GM21619 (cell line): ENCODE data around the gene LPP.
"Not testable (repeated sequence)": the region's sequence is repeated elsewhere in the genome, so short reads cannot be mapped to it uniquely, and the experiment has no call there.

ENCODE experiments used
- ATAC-seq: cut with Tn5 transposase; IDR thresholded peaks from one replicate; pipeline ENCODE4 v1.9.1; 2021; ENCODE audit not compliant: unreplicated experiment

The LPP gene

DNA sequence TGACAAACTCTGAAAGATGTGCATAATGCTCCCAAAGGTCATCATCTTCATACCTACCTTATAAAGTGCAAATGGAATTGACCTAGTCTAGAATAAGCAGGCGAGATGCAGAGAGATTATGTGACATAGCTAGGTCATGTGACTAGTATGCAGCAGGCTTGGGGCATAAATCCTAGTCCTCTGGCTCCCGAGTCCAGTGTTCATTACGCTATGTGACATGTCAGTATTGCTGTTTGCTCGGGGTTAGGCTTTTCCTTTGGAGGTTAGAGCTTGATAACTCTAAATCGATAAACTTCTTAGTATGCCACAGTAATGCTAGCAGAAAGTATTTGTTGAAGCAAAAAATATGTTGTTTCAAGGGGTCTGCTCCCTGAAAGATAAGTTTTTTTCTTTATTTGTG, 536.1 kb downstream of the LPP start:
- ATAC-seq, result no peak

DNA sequence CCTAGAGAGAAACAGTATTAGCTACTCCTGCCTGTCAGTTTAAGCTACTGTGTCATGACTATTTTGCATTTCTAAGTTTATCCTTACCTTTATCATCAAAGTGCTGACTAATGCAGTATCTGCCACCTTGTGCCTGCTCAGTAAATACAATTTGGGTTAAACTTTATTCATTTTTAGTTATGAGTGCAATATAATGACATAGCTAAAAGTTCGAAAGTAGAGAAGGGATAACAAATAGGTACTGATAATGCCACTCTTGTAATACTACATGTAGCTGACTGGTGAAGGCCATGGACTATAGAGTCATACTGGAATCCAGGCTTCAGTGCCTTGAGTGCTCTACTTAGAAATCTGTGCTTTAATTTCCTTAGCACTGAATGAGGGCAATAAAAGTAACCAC, 537.0 kb downstream of the LPP start:
- ATAC-seq, result no peak

- ATAC-seq, result no peak
These were observed 537.7 kb downstream of the LPP start for GRCh38 chr3:188691665-188692064.

DNA sequence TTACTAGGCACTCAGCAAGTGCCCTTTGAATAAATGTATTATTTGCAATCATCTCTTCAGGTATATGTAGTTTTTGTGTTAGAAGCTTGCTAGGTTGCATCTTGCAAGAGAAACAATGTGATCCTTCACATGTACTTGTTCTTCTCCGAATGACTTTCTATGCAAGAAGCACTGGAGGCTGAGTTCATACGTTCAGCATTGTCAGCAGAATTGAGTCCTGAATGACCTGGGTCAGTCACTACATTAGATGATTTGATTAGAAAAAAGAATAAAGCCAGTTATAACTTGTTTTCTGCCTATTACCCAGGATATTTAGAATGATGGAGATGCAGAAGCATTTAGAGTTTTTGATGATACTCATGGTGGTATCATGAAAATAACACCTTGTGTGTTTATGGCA, 538.7 kb downstream of the LPP start:
- no peak for ATAC-seq

- ATAC-seq, result no peak
These were observed 539.5 kb downstream of the LPP start for GRCh38 chr3:188693435-188693834.

- ATAC-seq, result no peak
These were observed 541.3 kb downstream of the LPP start for GRCh38 chr3:188695241-188695640.

- peak; percentile 87 for ATAC-seq
These were observed 543.2 kb downstream of the LPP start for GRCh38 chr3:188697127-188697526.

DNA sequence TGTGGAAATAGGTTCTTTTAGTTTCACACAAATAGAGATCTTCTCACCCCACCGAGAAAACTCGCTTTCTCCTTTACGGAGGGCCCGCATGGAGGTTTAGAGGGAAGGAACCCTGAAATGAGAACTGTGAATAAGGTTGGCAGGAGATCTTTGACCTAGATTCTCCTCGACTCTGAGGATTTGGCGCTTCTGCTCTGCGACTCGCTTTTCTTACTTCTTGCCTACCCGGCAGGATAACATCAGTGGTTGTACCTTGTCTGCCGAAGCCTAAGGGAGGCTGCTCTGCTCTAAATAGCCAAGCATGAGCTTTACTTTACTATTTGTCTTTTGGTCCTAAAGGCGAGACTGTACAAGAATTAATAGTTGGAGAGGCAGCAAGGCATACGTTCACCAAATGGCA, 544.5 kb downstream of the LPP start:
- no peak for ATAC-seq

DNA sequence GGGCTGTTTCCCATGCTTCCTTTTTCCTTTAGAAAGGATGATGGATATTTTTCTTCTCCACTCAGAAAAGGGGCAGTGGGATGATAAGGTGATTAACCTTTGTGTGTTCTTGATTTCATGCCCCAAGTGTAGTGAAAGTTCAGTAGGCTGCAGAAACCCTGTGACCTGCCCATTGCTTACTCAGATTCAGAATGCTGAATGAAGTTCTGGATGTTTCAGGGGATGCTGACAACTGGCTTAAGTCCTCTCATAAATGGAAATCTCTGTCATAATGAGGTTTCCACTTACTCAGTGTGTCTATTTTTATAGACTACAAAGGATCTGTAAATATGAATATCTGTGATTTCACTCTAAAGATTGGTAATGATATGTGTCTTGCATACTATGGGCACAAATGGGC, 546.5 kb downstream of the LPP start:
- ATAC-seq, result no peak

DNA sequence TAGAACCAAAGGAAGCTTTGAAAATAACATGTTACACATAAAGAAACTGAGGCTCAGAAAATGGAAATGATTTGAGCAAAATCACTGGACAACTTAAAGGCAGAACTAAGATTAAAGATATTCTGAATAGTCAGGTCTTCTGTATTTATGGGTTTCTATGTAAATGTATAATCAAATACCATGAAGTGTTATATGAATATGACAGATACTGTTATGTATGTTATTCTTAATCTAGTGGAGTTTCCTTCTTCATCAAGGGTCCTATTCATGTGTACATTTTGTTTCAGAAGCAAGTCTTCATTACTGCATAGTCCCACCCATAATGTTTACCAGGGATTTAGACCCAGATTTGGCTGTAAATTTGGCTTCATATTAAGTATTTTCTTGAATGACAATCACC, 547.0 kb downstream of the LPP start:
- no peak for ATAC-seq

- ATAC-seq, result no peak
These were observed 547.6 kb downstream of the LPP start for GRCh38 chr3:188701485-188701969.

DNA sequence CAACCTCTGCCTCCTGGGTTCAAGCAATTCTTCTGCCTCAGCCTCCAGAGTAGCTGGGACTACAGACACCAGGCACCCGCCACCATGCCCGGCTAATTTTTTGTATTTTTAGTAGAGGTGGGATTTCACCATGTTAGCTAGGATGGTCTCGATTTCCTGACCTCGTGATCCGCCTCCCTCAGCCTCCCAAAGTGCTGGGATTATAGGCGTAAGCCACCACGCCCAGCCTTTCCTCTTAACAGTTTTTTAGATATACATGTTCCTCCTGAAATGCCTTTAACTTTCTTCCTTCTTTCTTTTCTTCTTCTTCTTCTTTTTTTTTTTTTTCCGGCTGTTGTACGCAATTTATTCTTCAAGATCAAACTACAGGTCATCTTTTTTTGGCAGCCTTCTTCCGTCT, 548.1 kb downstream of the LPP start:
- not testable (repeated sequence) for ATAC-seq

GRCh38 chr3:188706176-188706575, 552.2 kb downstream of the LPP start:
- ATAC-seq, result no peak

- no peak for ATAC-seq
These were observed 552.6 kb downstream of the LPP start for GRCh38 chr3:188706599-188706998.

- no peak for ATAC-seq
These were observed 553.7 kb downstream of the LPP start for GRCh38 chr3:188707381-188708288.

DNA sequence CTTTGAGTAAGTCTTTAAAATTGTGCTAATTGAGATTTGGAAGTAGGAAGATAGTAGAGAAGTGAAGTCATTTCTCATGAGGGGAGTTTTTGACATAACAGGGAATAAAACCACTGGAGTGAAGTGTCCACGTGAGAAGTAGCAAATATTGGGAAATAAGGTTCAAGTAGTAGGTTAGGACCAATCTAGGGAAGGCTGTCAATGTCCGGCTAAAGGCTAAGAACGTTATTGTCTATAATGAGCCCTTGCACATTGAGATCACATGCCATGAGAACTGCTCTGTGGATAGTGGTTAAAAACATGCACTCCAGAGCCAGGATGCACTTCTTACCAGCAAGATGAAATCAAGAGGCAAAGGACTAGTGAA, 557.9 kb downstream of the LPP start:
- no peak for ATAC-seq

DNA sequence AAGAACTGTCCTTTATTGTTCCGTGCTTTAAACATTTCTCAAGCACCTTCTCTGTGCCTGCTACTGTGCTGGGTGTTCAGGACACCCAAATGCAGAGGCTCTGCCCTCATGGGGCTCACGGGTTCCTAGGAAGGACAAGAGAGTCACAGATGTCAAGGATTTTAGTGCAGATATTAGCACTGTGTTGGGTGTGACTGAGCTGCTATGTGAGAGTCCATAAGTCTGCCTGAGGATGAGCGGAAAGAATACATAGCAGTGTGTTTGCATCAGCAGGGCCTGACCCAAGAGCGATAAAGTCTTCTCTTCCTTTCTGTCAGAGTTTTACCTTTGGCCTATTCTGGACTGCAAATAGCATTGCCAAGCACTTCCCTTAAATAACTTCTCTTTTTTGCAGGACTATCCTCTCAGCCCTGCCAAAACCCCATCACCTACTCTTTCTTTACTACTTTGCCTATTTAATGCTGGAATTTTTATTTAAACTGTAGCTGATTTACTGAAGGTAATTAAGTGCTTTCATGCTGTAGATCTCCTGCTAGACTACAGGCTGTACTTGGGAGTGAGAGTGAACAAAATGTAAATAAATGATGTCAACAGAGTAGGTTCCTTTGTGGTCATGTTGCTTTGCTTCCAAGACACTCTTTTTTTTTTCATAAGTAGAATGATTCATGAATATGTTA, 558.4 kb downstream of the LPP start:
- ATAC-seq, result no peak

DNA sequence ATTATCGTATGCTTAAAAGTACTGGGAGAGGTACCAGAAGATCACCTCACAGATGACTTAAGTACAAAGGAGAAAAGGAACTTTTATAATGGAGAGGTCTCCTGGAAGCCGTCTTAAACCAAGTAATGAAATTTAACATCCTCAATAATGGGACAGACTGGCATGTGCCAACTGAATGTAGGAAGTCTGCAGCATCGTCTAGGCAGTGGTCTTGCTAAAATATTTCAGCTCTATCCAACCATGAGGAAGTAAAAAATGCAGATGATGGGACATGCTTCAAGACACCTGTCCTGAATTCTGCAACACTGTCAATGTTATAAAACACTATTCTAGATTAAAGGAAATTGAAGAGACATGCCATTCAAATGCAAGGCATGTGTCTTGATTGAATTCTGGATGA, 559.0 kb downstream of the LPP start:
- no peak for ATAC-seq

- ATAC-seq, result no peak
These were observed 565.6 kb downstream of the LPP start for GRCh38 chr3:188719545-188719944.

DNA sequence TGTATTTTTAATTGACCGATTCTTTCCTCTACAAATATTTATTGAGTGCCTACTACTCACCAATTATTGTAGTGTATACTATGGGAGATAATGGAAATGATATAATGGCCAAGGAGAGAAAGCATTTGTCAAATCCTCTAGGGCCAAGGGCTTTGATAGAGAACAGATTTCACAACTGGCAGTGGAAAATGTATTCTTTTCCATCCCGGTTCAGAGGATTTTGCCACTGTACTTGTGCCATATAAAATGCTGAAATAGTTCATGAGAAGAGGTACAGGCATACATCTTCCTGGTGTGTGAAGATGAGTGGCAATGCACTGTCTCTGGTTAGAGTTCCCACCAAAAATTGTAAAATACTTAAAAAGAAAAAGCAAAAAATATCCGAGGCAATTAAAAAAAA, 566.3 kb downstream of the LPP start:
- no peak for ATAC-seq

GRCh38 chr3:188720636-188721035, 566.7 kb downstream of the LPP start:
- no peak for ATAC-seq

- ATAC-seq, result no peak
These were observed 567.4 kb downstream of the LPP start for GRCh38 chr3:188721312-188721711.
